K562 (cell line): ENCODE data around the gene SLC25A33. TPM values are rescaled to one million over a fixed set of nuclear protein-coding genes. Genes with fewer than 3 reads are reported as not detected.
A peak's percentile ranks its signal among the peaks of the same experiment; 100 is the strongest.

Experiments
- ATAC-seq: fragments of 200-7000 bp; cut with Tn5 transposase; 3 replicates; pipeline ENCODE4 v1.9.1; 2020; ENCODE audit warnings: moderate library complexity
- BruUV-seq: library from RNA; stranded (reverse); fragments of 400-500 nt; replicated peaks from 2 replicates; lab custom pipeline; 2021; lab: Mats Ljungman, UMichigan
- CTCF ChIA-PET: fragments of 300-600 bp; formaldehyde crosslinking; extraction: SDS; loops from one replicate; lab custom pipeline; 2021; ENCODE audit warnings: low intra/inter-chr PET ratio; lab: Yijun Ruan, JAX
- POLR2A ChIA-PET: fragments of 300-600, 350-650 bp; sonication (Branson Sonifier 250); formaldehyde crosslinking; extraction: SDS; loops from one replicate; lab custom pipeline; 2021; ENCODE audit warnings: antibody characterized with exemption, inconsistent platforms; lab: Yijun Ruan, JAX
- DNase-seq, 4 experiments: peaks; one replicate each; pipeline versions ENCODE4 v3.0.0 to v3.0.0-alpha.2; 2011 to 2018; ENCODE audit warnings: low spot score in 3 of 4, mixed read lengths in 3 of 4; ENCODE audit errors: extremely low read depth in 1 of 4
- FAIRE-seq: peaks from 2 replicates; lab custom pipeline; 2011; peaks lifted over from hg19 to GRCh38; lab: Jason Lieb, UNC
- H2AFZ ChIP-seq: 2 replicates; pipeline ENCODE4 v1.6.0; 2011; ENCODE audit warnings: low read depth, low read length, control low read depth, inconsistent platforms
- H3K27ac ChIP-seq: fragments of 200-600 bp; 3 replicates; pipeline ENCODE4 v1.8.0; 2011; ENCODE audit warnings: low read depth, mild to moderate bottlenecking, control low read depth, inconsistent platforms, low read length, moderate library complexity, mixed read lengths; ENCODE audit errors: extremely low read depth
- H3K27me3 ChIP-seq, 2 experiments: fragments of 300-600 bp in 1 of 2; 2 replicates in 1 of 2; 3 replicates in 1 of 2; pipeline versions ENCODE4 v1.6.0 to v1.8.0; 2011; ENCODE audit warnings: inconsistent platforms in 2 of 2, low read length in 2 of 2, mild to moderate bottlenecking in 1 of 2, mixed read lengths in 1 of 2, moderate library complexity in 1 of 2; ENCODE audit not compliant: control insufficient read depth in 2 of 2, insufficient read depth in 2 of 2
- H3K36me3 ChIP-seq: fragments of 300-600 bp; 3 replicates; pipeline ENCODE4 v1.8.0; 2011; ENCODE audit warnings: mild to moderate bottlenecking, low read length, inconsistent platforms; ENCODE audit not compliant: control insufficient read depth, insufficient read depth
- H3K4me1 ChIP-seq, 2 experiments: fragments of 200-600 bp in 1 of 2; replicated peaks in 1 of 2; 2 replicates in 1 of 2; 3 replicates in 1 of 2; pipeline versions ENCODE4 v1.5.1 to v1.8.0; 2011; ENCODE audit warnings: inconsistent platforms in 2 of 2, low read length in 2 of 2, mild to moderate bottlenecking in 1 of 2, mixed read lengths in 1 of 2, moderate library complexity in 1 of 2; ENCODE audit not compliant: control insufficient read depth in 2 of 2, insufficient read depth in 2 of 2
- H3K4me2 ChIP-seq: 2 replicates; pipeline ENCODE4 v1.6.1; 2011; ENCODE audit warnings: low read length, control low read depth, inconsistent platforms, mixed read lengths; ENCODE audit not compliant: insufficient read depth
- H3K4me3 ChIP-seq: fragments of 200-600 bp; sonication (generic), shearing (Covaris generic); 2 replicates; pipeline ENCODE4 v1.5.1; 2016; ENCODE audit warnings: control low read depth, inconsistent platforms
- H3K79me2 ChIP-seq: fragments of 200-600 bp; 3 replicates; pipeline ENCODE4 v1.8.0; 2011; ENCODE audit warnings: low read length, inconsistent platforms; ENCODE audit not compliant: control insufficient read depth, insufficient read depth
- H3K9ac ChIP-seq, 2 experiments: 2 replicates each; pipeline versions ENCODE4 v1.6.0 to v1.6.1; 2011; ENCODE audit warnings: low read depth in 2 of 2, low read length in 2 of 2, control low read depth in 1 of 2, inconsistent platforms in 1 of 2, mild to moderate bottlenecking in 1 of 2, mixed read lengths in 1 of 2; ENCODE audit not compliant: insufficient read depth in 1 of 2
- H3K9me1 ChIP-seq: one replicate; pipeline ENCODE4 v1.6.0; 2011; ENCODE audit warnings: inconsistent platforms, mild to moderate bottlenecking, low read length, moderate library complexity; ENCODE audit not compliant: control insufficient read depth, insufficient read depth
- H3K9me3 ChIP-seq: replicated peaks from 2 replicates; pipeline ENCODE4 v1.5.1; 2011; ENCODE audit warnings: low read depth, low read length, inconsistent platforms; ENCODE audit not compliant: control insufficient read depth, insufficient read depth
- H4K20me1 ChIP-seq: replicated peaks from 2 replicates; pipeline ENCODE4 v1.6.1; 2011; ENCODE audit warnings: low read length, inconsistent platforms, mixed read lengths; ENCODE audit not compliant: control insufficient read depth, insufficient read depth
- BRCA1 ChIP-seq, 2 experiments: fragments of 450-650 bp in 1 of 2; sonication (generic) in 1 of 2; formaldehyde crosslinking in 1 of 2; IDR thresholded peaks; 2 replicates each; pipeline versions ENCODE4 v1.5.0 to v1.6.1; 2017 to 2020; ENCODE audit warnings: mild to moderate bottlenecking in 1 of 2, missing genetic modification reagents in 1 of 2
- CHD1 ChIP-seq: fragments of 200-600 bp; sonication (generic); IDR thresholded peaks from one replicate; pipeline ENCODE4 v1.6.1; 2012; ENCODE audit warnings: mild to moderate bottlenecking, moderate library complexity, low read length, inconsistent platforms
- ELF1 ChIP-seq: fragments of 200-800 bp; sonication (Bioruptor generic); IDR thresholded peaks from 2 replicates; pipeline ENCODE4 v1.6.1; 2016; ENCODE audit warnings: missing genetic modification characterization, missing compliant biosample characterization
- MYC ChIP-seq, 2 experiments: fragments of 250-450 bp in 1 of 2; sonication (Bioruptor Pico) in 1 of 2; IDR thresholded peaks; 2 replicates each; pipeline versions ENCODE4 v1.5.1 to v1.6.1; 2012 to 2021; ENCODE audit warnings: low read depth in 2 of 2, borderline replicate concordance in 1 of 2, improper control_type of control experiment in 1 of 2, low read length in 1 of 2, mild to moderate bottlenecking in 1 of 2, moderate library complexity in 1 of 2
- POLR2AphosphoS5 ChIP-seq: IDR thresholded peaks from 2 replicates; pipeline ENCODE4 v1.6.1; 2011; ENCODE audit warnings: mild to moderate bottlenecking, low read depth, low read length, moderate library complexity; ENCODE audit not compliant: control insufficient read depth, insufficient read depth
- SRSF1 ChIP-seq: fragments of 200-400 bp; formaldehyde crosslinking; IDR thresholded peaks from 2 replicates; pipeline ENCODE4 v1.6.1; 2017; ENCODE audit warnings: mild to moderate bottlenecking, low read depth, low read length, moderate library complexity
- TAF15 ChIP-seq: fragments of 200-400 bp; formaldehyde crosslinking; IDR thresholded peaks from 2 replicates; pipeline ENCODE4 v1.6.1; 2017; ENCODE audit warnings: mild to moderate bottlenecking, low read depth, low read length, moderate library complexity
- ZHX1 ChIP-seq: fragments of 150-350 bp; conservative IDR thresholded peaks from 2 replicates; pipeline ENCODE4 v1.6.1; 2014; ENCODE audit warnings: low read length
- ZNF696 ChIP-seq: fragments of 250-450 bp; sonication (Bioruptor Pico); conservative IDR thresholded peaks from 2 replicates; pipeline ENCODE4 v1.4.0; 2020; ENCODE audit warnings: mild to moderate bottlenecking, moderate library complexity
- WGBS: fragments of 100-300 bp; shearing (Covaris generic); methylation state at CpG from one replicate; pipeline ENCODE4 v1.1.6; 2016; ENCODE audit warnings: low coverage, mixed read lengths; ENCODE audit not compliant: insufficient coverage; ENCODE audit errors: missing lambda C conversion rate; 5-methylcytosine and 5-hydroxymethylcytosine counted together
- in situ Hi-C: fragments of 300-500 bp; cut with MboI; formaldehyde crosslinking; loops from 4 replicates; pipeline ENCODE4 v1.15.0; 2018; ENCODE audit warnings: inconsistent platforms, mixed read lengths
- intact Hi-C: fragments of 100-400 bp; cut with micrococcal nuclease; formaldehyde crosslinking; loops from 2 replicates; pipeline ENCODE4 v1.14.2; 2022
- polyA plus RNA-seq, 8 experiments: library from polyadenylated mRNA; depleted of rRNA in 4 of 8; stranded (reverse) in 5 of 8; unstranded in 3 of 8; fragments of >200 nt; fragmentation: Nextera tagmentation in 2 of 8; fragmentation: Illumina TruSeq in 1 of 8; extraction: Ambion mirVana in 2 of 8; extraction: Trizol in 1 of 8; gene quantifications; 2 replicates each; pipeline versions ENCODE4 v1.2.1 to v1.2.3, GENCODE V29; 2011 to 2014; ENCODE audit warnings: inconsistent platforms in 1 of 8, missing spikeins in 1 of 8
- total RNA-seq, 7 experiments: library from RNA; depleted of rRNA in 6 of 7; stranded (reverse); fragments of >200 nt in 6 of 7; fragmentation: Illumina TruSeq in 2 of 7; extraction: Trizol in 2 of 7; gene quantifications; 2 replicates each; pipeline versions ENCODE4 v1.2.1 to v1.2.3, GENCODE V29; 2011 to 2021; ENCODE audit warnings: low replicate concordance in 1 of 7
- TF ChIP-seq, protein P1 (sequence below): fragments of 250-450 bp; sonication (Bioruptor Pico); IDR thresholded peaks from 2 replicates; pipeline ENCODE4 v1.4.0; 2020; ENCODE audit warnings: mild to moderate bottlenecking, moderate library complexity
- TF ChIP-seq, protein P2 (sequence below): sonication (generic); formaldehyde crosslinking; IDR thresholded peaks from 2 replicates; pipeline ENCODE4 v1.8.0; 2023; ENCODE audit warnings: mild to moderate bottlenecking, missing genetic modification reagents

The SLC25A33 gene
- total and polyA plus RNA-seq, 9 of the 15 experiments (the other 6 are each of a cell fraction or from before 2014, with no cell fraction given), result 3.2 to 23.5 (median 17.5) TPM

GRCh38 chr1:9589144-9589718, 50.0 kb downstream of the SLC25A33 start:
- peak in 2 of 4 experiments; percentile 33 to 44 for DNase-seq
- POLR2A ChIA-PET, result interaction anchor here (0.6 to 1.5 kb wide), 10 partner anchors 8 to 690 kb away, joined by 3 to 12 read pairs (median 3); no protein-coding TSS in a partner anchor
- intact Hi-C loops, result loop anchor here (5.0 to 10.0 kb wide), 2 partner anchors 87 to 304 kb away; no protein-coding TSS in a partner anchor
- TF ChIP-seq BRCA1 (IDR thresholded peaks at IDR 0.05) (no peak), BRCA1 (CRISPR knock-in tag; IDR thresholded peaks at IDR 0.05) (peak; percentile 93; the same call in 1 of the 2 replicates), POLR2AphosphoS5 (no peak), ZHX1 (no peak), SRSF1 (no peak), ZNF696 (CRISPR knock-in tag) (no peak), CHD1 (peak; percentile 44), ELF1 (tag) (no peak), TAF15 (no peak), MYC (IDR thresholded peaks at IDR 0.05; ENCODE audit: low read depth, low read length) (peak; percentile 45; the same call in 1 of the 2 replicates), MYC (CRISPR knock-in tag; IDR thresholded peaks at IDR 0.05; ENCODE audit: borderline replicate concordance, low read depth) (no peak)
- TF ChIP-seq, protein P1, sequence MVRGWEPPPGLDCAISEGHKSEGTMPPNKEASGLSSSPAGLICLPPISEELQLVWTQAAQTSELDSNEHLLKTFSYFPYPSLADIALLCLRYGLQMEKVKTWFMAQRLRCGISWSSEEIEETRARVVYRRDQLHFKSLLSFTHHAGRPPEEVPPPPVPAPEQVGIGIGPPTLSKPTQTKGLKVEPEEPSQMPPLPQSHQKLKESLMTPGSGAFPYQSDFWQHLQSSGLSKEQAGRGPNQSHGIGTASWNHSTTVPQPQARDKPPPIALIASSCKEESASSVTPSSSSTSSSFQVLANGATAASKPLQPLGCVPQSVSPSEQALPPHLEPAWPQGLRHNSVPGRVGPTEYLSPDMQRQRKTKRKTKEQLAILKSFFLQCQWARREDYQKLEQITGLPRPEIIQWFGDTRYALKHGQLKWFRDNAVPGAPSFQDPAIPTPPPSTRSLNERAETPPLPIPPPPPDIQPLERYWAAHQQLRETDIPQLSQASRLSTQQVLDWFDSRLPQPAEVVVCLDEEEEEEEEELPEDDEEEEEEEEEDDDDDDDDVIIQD (CRISPR knock-in tag), result no peak
- TF ChIP-seq, protein P2, sequence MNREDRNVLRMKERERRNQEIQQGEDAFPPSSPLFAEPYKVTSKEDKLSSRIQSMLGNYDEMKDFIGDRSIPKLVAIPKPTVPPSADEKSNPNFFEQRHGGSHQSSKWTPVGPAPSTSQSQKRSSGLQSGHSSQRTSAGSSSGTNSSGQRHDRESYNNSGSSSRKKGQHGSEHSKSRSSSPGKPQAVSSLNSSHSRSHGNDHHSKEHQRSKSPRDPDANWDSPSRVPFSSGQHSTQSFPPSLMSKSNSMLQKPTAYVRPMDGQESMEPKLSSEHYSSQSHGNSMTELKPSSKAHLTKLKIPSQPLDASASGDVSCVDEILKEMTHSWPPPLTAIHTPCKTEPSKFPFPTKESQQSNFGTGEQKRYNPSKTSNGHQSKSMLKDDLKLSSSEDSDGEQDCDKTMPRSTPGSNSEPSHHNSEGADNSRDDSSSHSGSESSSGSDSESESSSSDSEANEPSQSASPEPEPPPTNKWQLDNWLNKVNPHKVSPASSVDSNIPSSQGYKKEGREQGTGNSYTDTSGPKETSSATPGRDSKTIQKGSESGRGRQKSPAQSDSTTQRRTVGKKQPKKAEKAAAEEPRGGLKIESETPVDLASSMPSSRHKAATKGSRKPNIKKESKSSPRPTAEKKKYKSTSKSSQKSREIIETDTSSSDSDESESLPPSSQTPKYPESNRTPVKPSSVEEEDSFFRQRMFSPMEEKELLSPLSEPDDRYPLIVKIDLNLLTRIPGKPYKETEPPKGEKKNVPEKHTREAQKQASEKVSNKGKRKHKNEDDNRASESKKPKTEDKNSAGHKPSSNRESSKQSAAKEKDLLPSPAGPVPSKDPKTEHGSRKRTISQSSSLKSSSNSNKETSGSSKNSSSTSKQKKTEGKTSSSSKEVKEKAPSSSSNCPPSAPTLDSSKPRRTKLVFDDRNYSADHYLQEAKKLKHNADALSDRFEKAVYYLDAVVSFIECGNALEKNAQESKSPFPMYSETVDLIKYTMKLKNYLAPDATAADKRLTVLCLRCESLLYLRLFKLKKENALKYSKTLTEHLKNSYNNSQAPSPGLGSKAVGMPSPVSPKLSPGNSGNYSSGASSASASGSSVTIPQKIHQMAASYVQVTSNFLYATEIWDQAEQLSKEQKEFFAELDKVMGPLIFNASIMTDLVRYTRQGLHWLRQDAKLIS (CRISPR knock-in tag), result no peak

More at GRCh38 chr1:9589144-9589718, 50.0 kb downstream of the SLC25A33 start:
- peak overlapping the region; percentile 63 for H3K27ac ChIP-seq
- H3K4me3 ChIP-seq, result peak overlapping the region; percentile 61
- CTCF ChIA-PET, result interaction anchor here (0.7 kb wide), 1 partner anchor 13 kb away, joined by 4 read pairs; no protein-coding TSS in a partner anchor
- no peaks in the 10 kb centered on the region for H3K9me3 ChIP-seq
- no peaks in the 10 kb centered on the region for H3K27me3 ChIP-seq
- ATAC-seq, result peak; percentile 4; the same call in 2 of the 3 replicates
- peaks cover 33% of the 10 kb centered on the region; the same call in 2 of the 3 replicates for H3K36me3 ChIP-seq
- WGBS, result under 1% methylated on average over 46 of the region's 63 CpGs
- H3K4me1 ChIP-seq, result peaks cover 35 to 58% of the 10 kb centered on the region in 2 experiments
- peaks cover 56% of the 10 kb centered on the region for H3K79me2 ChIP-seq
- peak overlapping the region; percentile 83 for H3K4me2 ChIP-seq
- H3K9ac ChIP-seq, result peak overlapping the region; percentile 65 to 93
- no peak for FAIRE-seq
- in situ Hi-C loops, result no loop called here
- no TSS peak for BruUV-seq
- H4K20me1 ChIP-seq, result peaks cover 49% of the 10 kb centered on the region
- peaks cover 28% of the 10 kb centered on the region for H3K9me1 ChIP-seq
- H2AFZ ChIP-seq, result 0 out of 2 replicates have a peak overlapping the region, but pooled peaks have one; percentile 2
